HG03432 (cell line): Measurements from ENCODE around the gene ACOT12.
"Not testable (repeated sequence)": the region's sequence is repeated elsewhere in the genome, so short reads cannot be mapped to it uniquely, and the experiment has no call there.

Experiments used
- ATAC-seq: cut with Tn5 transposase; IDR thresholded peaks from one replicate; pipeline ENCODE4 v1.9.1; 2021; ENCODE audit warnings: mild to moderate bottlenecking, moderate library complexity; ENCODE audit not compliant: unreplicated experiment

Gene ACOT12

DNA sequence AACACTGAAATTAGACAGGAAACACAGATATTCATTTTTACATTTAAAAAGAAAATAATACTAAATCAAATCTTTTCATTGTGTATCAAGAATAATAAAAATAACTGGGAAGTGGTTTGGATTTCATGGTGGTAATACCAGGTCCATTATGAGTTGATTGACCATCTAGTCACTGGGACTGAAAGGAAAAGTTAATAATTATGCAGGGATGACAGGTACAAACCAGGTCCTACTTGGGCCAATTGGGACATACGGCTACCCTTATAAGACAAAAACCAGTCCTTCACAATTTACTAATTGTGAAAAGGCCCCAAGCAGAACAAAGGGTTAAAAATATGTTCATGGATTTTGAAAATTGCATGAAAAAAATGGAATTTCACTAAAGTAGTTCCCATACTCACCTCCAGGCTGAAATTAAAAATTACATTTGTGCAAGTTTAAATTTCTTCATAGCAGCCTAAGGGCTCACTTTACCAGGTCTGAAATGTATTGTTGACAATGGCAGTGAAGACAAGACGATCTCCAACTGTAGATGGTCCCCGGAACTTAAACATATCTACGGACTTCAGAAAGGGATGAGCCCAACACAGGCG, 48.4 kb downstream of the ACOT12 start:
- ATAC-seq = no peak

DNA sequence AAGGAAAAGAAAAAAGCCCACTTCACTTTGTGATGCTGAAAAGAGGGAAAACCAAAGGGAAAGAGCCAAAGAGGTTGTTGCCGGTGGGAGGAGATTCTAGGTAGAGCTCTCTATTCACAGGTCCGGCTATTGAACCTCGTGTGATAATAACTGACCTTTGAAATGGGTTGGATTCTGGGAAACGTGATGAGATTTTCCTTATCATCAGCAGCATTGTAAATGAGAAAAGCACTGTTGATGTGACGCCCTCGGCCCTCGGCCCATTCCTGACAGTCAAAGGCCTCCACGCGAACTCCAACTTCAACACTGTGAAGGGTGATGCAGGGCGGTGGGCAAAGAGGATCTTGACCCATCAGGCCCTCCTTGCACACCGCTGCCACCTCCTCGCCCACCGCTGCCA, 49.2 kb downstream of the ACOT12 start:
- no peak for ATAC-seq

DNA sequence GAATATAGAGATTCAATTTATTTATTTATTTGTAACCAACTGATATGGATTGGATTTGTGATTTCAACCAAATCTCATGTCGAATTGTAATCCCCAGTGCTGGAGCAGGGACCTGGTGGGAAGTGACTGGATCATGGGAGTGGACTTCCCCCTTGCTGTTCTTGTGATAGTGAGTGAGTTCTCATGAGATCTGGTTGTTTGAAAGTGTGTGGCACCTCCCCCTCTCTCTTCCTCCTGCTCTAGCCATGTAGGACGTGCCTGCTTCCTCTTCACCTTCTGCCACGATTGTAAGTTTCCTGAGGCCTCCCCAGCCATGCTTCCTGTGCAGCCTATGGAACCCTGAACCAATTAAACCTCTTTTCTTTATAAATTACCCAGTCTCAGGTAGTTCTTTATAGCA, 55.7 kb downstream of the ACOT12 start:
- ATAC-seq = not testable (repeated sequence)

DNA sequence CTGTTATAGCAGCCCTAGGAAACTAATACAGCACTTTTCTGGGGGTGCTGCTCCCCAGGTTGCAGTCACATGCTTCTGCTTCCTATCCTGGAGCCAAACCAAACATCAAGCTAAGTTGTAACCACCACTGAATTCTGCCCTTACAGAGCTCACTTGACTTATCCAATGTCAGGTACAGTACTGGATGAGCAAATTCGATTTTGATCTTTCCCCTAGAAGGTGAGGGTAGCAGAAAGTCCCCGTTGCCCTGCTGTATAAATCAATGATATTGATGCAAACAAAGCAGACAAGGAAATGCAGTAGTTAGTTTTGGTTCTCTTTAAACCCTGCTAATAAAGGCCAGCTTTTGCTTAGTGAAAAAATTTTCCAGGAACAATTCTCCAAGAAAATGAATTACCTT, 56.1 kb downstream of the ACOT12 start:
- ATAC-seq = no peak

DNA sequence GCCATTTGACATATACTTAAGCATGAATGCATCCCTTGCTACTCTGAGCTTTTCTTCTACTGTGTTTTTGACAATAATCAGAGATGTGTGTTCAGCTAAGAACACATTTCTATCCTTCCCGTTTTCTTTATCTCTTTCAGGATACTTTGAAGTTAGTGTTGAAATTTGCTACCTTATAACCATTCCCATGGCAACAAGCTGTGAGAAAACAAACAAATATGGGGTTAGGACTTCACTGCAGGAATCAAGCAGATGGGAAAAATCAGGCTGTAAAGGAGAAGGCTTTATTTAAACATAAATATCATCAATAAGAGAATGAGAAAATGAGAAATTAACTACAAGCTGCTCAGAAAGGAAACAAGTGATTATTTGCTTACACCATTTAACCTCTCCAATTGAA, 57.4 kb downstream of the ACOT12 start:
- ATAC-seq = no peak

DNA sequence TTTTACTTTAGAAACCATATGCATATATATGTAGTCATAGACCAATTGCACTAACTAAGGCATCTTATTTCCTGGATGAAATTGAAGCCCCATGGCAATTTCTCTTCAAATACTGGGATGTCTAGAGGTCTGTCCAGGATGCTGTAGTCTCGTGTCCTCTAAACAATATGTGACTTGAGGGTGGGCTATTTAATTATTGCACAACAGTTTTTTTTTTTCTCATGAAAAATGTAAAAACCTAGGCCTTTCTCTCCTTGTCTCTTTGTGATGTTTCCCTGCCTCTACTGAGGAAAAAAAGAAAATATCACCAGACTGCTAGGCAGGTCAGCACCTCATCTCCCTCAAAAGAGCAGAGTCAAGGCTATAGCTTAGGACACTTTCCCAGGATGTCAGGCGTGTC, 58.0 kb downstream of the ACOT12 start:
- ATAC-seq = no peak

DNA sequence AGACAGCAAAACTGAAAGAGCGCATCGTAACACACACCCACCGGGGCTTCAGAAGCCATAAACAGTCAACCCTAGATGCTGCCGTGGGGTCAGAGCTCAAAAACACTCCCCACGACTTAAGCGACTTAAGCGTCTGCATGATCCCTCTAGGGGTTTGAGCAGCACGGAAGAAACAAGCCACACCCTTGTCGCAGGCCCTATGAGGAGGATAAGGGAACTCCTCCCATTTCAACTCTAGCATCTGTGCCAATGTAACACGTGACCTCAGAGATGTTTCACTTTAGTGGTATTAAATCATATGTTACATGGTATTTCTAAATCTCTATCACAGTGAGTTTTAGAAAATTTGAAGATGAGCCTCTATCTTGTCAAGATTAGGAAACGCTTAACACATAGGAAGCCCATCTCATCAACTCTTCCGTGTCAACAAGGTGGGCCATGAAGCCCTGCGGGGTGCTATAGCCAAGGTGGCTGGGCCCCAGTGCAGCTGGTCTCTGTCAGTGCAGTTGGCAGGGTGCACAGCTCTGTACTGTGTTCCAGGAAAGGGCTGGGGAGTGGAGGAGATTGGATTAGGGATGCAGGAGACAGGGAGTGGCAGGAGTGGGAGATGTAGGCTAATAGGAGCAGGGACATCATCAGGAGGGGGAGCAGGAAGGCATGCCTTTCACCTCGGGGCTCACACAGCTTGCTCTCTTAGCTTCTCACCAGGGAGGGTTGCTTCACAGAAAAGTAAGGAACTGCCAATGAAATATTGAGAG, 59.5 kb downstream of the ACOT12 start:
- ATAC-seq = no peak

DNA sequence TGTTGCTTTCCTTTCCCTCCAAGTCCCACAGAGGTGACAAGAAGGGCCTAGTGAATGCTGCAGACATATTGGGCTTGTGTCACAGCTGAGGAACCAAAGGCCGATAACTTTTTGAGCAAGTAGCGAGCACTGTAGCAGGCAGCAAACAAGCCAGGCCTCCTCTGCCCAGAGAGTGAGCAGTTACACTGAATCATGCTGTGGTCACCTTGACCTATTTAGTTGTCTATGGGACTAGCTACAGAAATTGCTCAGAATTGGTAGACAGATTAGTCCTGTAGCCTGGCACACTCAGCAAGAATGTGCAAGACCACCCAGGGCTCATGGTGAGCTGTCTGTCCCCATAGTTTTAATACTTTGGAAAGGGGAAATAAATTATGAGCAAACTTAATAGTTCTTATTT, 67.4 kb downstream of the ACOT12 start:
- no peak for ATAC-seq

DNA sequence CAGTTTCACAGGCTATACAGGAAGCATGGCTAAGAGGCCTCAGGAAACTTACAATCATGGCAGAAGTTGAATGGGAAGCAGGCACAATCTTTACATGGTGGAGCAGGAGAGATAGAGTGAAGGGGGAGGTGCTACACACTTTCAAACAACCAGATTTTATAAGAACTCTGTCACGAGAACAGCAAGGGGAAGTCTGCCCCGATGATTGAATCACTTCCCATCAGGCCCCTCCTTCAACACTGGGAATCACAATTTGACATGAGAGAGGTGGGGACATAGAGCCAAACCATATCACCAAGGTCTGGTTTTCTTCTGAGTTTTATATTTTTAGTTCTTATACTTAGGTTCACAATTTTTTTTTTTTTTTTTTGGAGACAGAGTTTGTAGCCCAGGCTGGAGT, 76.4 kb downstream of the ACOT12 start:
- ATAC-seq = no peak

DNA sequence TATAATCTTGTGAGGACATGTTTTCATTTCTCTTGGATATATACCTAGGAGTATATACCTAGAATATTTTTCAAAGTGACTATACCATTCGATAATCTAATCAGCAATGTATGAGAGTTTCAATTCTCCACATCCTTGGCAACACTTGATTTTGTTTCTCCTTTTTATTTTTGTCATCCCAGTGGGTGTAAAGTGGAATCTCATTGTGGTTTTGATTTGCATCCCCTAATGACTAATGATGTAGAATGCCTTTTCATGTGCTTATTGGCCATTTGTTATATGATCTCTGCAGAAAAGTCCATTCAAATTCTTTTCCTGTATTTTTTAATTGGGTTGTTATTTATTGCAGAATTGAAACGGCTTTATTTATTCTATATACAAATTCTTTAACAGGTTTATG, 77.4 kb downstream of the ACOT12 start:
- ATAC-seq = no peak

DNA sequence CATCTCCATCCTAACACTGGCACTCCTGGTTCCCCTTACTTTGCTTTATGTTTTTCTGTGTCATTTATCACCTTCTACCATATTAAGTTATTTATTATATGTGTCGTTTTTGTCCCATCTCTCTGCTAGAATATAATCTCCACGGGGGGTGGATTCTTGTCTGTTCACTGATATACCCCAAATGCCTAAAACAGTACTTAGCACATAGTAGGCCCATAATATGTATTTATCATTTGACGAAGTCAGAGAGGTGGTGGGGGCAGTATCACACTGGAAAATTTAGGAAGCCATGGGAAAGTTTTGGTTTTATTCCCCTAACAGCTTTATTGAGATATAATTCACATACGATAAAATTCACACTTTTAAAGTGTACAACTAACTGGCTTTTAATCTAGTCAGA, 78.1 kb downstream of the ACOT12 start:
- ATAC-seq = no peak

DNA sequence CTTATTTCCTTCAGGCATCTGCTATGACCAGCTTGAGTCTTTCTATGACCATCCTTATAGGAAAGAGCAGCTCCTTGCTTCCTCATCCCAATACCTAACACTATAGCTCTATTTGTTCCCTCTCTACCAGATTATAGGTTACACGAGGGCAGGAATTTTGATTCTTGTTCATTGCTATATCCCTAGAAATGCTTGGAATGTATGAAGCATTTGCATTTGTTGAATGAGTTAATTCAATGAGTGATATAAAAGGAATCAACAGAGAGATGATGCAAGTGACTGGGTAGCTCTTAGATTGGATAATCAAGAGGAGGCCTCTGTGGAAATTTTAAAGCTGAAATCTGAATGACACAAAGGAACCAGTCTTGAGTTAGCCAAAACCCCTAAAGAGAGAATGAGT, 78.6 kb downstream of the ACOT12 start:
- no peak for ATAC-seq

DNA sequence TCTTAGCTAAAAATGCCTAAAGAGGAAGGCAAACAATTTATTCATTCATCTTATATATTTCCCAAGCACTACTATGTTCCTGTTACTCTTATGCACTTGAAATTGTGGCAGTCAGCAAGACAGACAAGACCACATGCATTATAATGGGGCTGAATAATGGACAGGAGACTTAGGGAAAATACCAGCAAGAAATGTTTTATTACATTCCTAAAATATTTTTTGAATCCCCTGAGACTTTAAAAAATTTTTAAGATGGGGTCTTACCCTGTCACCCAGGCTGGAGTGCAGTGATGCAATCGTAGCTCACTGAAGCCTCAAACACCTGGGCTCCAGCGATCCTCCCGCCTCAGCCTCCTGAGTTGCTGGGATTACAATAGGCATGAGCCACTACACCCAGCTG, 79.4 kb downstream of the ACOT12 start:
- no peak for ATAC-seq

DNA sequence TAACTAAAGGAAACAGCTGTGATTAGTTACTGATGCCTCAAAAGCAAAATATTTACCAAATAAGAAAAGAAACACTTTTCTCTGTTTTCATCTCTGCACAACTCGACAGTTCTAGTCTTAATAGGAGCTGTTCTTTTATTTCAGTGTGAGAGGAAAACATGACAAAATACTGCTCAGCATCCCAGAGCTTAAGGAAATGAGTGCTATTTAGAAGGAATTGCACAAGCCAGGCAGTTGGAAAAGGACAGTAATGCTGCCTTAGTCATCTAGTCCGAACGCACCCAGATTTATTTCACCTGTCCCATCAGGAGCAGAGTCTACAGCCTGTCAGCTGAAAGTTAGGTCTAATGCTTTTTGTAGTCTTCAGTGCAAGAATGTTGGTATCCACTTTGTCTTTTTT, 80.2 kb downstream of the ACOT12 start:
- no peak for ATAC-seq

DNA sequence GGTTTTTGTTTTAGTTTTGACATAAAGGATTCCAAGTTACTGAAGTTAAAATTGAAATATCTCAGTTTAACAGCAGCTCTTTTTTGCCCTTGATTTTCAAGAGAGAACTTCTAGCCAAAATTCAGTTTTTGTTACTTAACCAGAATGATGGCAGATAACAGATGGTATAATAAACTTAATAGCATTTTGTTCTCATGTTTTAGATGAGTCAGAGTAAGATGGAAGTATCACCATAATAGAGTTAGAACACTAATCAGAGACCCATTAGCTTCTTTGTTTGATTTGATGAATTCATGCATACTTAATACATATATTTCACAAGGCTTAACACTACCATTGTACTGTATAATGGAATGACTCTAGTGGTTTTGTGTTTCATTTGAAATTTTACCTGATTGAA, 80.7 kb downstream of the ACOT12 start:
- ATAC-seq = no peak

DNA sequence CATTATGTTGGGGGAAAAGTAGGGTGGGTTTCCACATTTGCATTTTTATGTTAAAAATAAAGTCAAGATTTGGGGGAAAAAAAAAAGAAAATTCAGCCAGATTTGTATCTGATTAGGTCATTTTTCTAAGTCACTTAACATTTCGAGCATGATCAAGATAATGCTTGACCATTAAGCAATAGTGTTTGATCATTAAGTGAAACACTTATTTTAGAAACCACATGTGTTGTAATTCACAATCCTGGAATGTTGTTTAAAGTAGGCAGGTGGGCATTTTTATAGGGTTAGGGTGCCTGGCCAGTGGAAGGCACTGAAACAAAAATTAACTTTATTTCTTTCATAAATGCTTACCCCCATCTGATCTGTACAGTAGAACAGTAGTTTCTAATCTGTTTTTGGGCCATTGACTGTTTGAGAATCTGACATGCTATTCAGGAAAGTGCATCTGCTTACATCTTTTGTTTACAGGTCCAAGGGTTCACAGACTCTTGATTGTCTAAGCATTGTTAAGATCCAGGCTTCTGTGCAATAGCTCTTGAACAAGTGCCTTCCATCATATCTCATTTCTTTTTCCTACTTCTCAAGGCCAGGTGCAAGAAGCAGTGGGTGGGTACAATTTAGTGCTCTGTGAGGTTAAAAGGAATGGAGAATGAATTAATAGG, 83.4 kb downstream of the ACOT12 start:
- ATAC-seq = no peak

DNA sequence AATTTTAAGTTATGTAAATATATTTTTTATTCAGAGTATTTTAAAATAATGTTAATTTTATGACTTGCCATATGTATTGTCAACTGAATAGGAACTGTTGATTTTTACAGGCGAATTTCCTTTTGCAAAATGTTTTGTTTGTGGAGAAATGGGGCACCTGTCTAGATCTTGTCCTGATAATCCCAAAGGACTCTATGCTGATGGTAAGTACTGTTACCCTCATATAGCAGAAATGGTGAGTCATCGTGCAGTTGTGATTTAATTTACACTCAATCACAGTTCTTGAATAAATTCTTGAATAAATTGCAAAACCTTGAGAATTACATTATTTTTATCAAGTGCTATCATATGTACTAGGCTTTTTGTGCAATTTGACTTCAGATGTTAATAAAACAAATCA, 85.1 kb downstream of the ACOT12 start:
- ATAC-seq = no peak

DNA sequence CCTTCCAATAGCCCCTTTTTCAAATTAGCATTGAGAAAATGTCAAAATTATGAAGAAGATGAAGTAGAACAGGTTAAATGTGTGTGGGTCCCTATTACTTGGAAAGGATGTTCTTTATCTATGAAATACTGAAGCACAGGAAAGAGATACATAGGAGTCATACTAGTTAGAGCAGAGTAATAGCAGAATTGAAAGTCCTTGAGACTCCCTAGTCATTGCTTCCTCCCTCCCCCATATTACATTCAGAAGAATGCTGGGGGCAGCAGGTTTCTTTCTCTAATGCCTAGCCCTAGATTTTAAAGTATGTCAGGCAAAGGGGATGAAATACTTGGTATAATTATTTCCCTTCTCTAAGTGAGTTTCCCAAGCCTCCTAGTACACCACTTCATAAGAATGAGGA, 88.1 kb downstream of the ACOT12 start:
- no peak for ATAC-seq

DNA sequence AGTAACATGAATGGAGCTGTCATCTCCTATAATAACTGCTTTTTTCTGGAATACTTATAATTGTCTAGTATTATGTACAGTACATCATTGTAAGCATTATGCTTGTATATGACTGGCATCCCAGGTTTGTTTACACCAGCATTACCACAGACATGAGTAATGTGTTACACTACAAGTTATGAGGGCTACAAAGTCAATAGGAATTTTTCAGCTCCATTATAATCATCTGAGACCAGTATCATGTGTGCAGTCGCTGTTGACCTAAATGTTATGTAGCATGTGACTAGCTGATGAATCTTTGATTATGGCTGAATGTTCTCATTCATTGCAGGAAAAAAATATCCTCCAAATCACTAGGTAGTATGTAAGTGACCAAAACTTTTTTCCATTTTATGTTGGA, 90.4 kb downstream of the ACOT12 start:
- ATAC-seq = no peak

DNA sequence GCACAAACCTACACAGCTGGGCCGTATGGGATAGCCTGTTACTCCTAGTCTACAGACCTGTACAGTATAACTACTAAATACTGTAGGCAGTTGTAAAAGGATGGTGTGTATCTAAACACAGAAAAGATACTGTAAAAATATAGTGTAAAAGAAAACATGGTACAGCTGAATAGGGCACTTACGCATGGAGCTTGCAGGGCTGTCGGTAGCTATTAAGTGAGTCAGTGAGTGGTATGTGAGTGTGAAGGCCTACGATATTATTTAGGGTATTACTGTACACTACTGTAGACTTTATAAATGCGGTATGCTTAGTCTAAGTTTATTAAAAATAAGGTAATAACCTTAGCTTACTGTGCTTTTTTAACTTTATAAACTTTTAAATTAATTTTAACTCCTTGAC, 91.3 kb downstream of the ACOT12 start:
- no peak for ATAC-seq

DNA sequence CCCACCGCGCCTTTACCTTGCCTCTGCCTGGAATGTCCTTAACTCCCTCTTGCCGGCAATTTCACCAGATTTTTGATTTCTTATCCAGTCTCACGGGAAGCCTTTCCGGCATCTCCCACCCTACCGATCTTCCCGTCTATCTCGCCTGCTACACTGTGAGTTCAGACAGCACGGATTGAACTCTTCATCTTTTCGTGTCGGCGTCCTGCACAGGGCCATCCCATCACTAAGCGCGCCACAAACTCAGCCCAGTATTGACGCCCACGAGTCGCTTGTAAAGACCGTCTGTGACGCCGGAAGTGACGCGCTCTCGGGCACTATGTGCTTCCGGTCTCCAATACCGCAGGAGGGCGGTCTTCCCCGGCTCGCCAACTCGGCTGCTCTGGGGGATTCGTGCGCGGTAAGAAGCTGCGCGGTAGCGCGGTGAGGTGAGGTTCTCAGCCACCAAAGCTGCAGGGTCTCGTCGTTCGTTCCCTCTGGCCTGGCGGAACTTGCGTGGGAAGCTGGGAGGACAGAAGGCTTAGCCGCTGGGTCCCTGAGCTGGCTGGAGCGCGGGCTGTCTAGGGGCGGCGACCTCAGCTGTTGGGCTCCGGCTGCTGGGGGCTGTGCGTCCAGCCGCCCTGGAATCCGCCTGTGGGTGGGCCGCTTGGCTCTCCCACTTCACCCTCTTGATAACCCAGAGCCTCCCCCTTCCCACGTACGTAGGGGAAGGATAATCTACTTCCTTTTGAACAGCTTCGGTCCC, 92.5 kb downstream of the ACOT12 start, which contains the start of gene ZCCHC9:
Gene ZCCHC9 (plus strand): TSS at position 317 of the 745 bp plus-strand sequence. CDS start 3,171 bp downstream, outside the sequence.
- peak; percentile 97 for ATAC-seq

DNA sequence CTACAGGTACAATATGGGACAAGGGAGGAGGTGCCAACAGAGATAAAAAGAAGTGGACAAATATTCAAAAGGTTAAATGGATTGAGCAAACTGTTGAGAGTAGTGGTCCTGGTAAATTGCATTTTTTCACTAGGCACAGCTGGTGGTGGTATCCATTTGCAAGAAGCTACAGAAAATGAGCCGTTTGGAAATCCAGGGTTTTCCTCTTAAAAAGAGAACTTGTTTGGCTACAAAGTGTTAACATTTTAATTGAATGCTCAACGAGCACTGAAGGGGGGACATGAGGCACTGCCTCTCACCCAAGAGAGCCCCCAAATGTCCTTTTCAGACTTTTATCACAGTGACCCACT, 93.0 kb downstream of the ACOT12 start:
- no peak for ATAC-seq
